ENCODE results near the gene TUBB4A. TPM values are rescaled to one million over a fixed set of nuclear protein-coding genes. Genes with fewer than 3 reads are reported as not detected.

The TUBB4A gene
- total and polyA plus RNA-seq, 9 of the 15 experiments (the other 6 are each of a cell fraction or from before 2014, with no cell fraction given), result 0.14 to 7.0 (median 0.75) TPM

- TF ChIP-seq ZHX1 (conservative IDR thresholded peaks at IDR 0.05; ENCODE audit: low read length), result no peak
- no peak for TF ChIP-seq HNRNPL (IDR thresholded peaks at IDR 0.05; ENCODE audit: low read depth, low read length)
- no peak for TF ChIP-seq NR4A1 (CRISPR knock-in tag; IDR thresholded peaks at IDR 0.05)
- no peak for TF ChIP-seq NR4A1 (tag; IDR thresholded peaks at IDR 0.05)
- no peak for TF ChIP-seq NCOA2 (IDR thresholded peaks at IDR 0.05; ENCODE audit: partially characterized antibody in 2 of 2)
- no peak for TF ChIP-seq CUX1 (CRISPR knock-in tag; IDR thresholded peaks at IDR 0.05)
- no peak for TF ChIP-seq NUFIP1 (IDR thresholded peaks at IDR 0.05; ENCODE audit: partially characterized antibody)
- no peak for TF ChIP-seq DNMT1 (IDR thresholded peaks at IDR 0.05)
- TF ChIP-seq TEAD2 (tag; IDR thresholded peaks at IDR 0.05), result no peak
- TF ChIP-seq SMAD1 (IDR thresholded peaks at IDR 0.05; ENCODE audit: low read depth, low read length, partially characterized antibody), result no peak
- peak; percentile 26 to 57; a peak in 2 of 4 replicates for TF ChIP-seq HDAC1 (IDR thresholded peaks at IDR 0.05)
- TF ChIP-seq ZNF277 (CRISPR knock-in tag; IDR thresholded peaks at IDR 0.05; ENCODE audit: borderline replicate concordance), result no peak
- TF ChIP-seq TBL1XR1 (IDR thresholded peaks at IDR 0.05; ENCODE audit: low read length in 2 of 2), result no peak
- TF ChIP-seq ZBTB33 (CRISPR knock-in tag; IDR thresholded peaks at IDR 0.05), result no peak
- TF ChIP-seq KAT2B (IDR thresholded peaks at IDR 0.05; ENCODE audit: low read depth, low read length), result no peak
Observed at GRCh38 chr19:6521718-6522646, 19.9 kb upstream of the TUBB4A start (continued).
